Motor neuron (in vitro differentiated cells): ENCODE measurements around the gene DUSP3. TPM values are rescaled to one million over a fixed set of nuclear protein-coding genes. Genes with fewer than 3 reads are reported as not detected.
A peak's percentile ranks its signal among the peaks of the same experiment; 100 is the strongest.

Experiments used
- ATAC-seq, 8 experiments: fragments of 200-7000 bp; cut with Tn5 transposase; replicated peaks in 6 of 8; 2 replicates each; pipeline ENCODE4 v1.8.0; 2021; ENCODE audit warnings: mild to moderate bottlenecking in 8 of 8, moderate library complexity in 8 of 8
- H3K27ac ChIP-seq, 2 donors: fragments of 250-450 bp; sonication (Bioruptor Pico); 2 replicates each; pipeline ENCODE4 v1.9.0; 2021; ENCODE audit warnings: antibody characterized with exemption in 2 of 2, mild to moderate bottlenecking in 2 of 2, moderate library complexity in 1 of 2
- H3K4me1 ChIP-seq, 2 donors: fragments of 250-450 bp; sonication (Bioruptor Pico); replicated peaks in 1 of 2; 2 replicates each; pipeline ENCODE4 v1.6.1; 2021; ENCODE audit warnings: antibody characterized with exemption in 2 of 2, mild to moderate bottlenecking in 2 of 2, moderate library complexity in 1 of 2
- H3K4me3 ChIP-seq, 5 donors: fragments of 250-450 bp; sonication (Bioruptor Pico); 2 replicates each; pipeline ENCODE4 v1.9.0; 2021; ENCODE audit warnings: antibody characterized with exemption in 5 of 5, mild to moderate bottlenecking in 5 of 5, moderate library complexity in 4 of 5
- WGBS, 10 experiments: fragments of 450-650 bp; shearing (Covaris generic); methylation state at CpG; one replicate each; pipeline ENCODE4 v1.0.0; 2022; 5-methylcytosine and 5-hydroxymethylcytosine counted together
- in situ Hi-C, 9 experiments: fragments of 400-800 bp; cut with MboI; loops; one replicate each; pipeline ENCODE4 v1.15.0; 2021; ENCODE audit warnings: low sequenced_read_pairs in 9 of 9, low pct_unique_long_range_greater_than_20kb in 2 of 9; ENCODE audit not compliant: unreplicated experiment in 9 of 9
- total RNA-seq, 8 experiments: library from RNA; unstranded; fragments of 300-600 nt; gene quantifications; 2 replicates each; pipeline versions ENCODE4 v1.2.3 to v1.2.4, GENCODE V29; 2022

The DUSP3 gene
- total RNA-seq, 8 experiments from 2014 or later: 18.6 to 58.2 (median 25.3) TPM

- no peak within 1 kb of the TSS for H3K27ac ChIP-seq
- ATAC-seq: no peak
- 53 to 96% (median 75%) methylated on average over 4 to 11 of the region's 24 CpGs; no CpG with 5 or more reads in 2 of the 10 experiments for WGBS, 10 experiments
- in situ Hi-C loops: loop anchor here in 6 of 9 experiments (10.0 kb wide), 3 partner anchors 54 to 184 kb away; no protein-coding TSS in a partner anchor
- H3K4me1 ChIP-seq: peaks cover 33 to 39% of the 10 kb centered on the region in 2 donors
- no peak within 1 kb of the TSS for H3K4me3 ChIP-seq
Observed at GRCh38 chr17:43758497-43759174, 20.1 kb downstream of the DUSP3 start, which contains the start of gene SOST. SOST (minus strand) TSS chr17:43758791; CDS start chr17:43758741, 50 bp downstream.

GRCh38 chr17:43758086-43758485 is 20.7 kb downstream of the DUSP3 start:
- WGBS, 10 experiments: 87 to 90% methylated on average over 2 to 3 of the region's 6 CpGs; no CpG with 5 or more reads in 8 of the 10 experiments
- H3K4me1 ChIP-seq: peaks cover 33 to 39% of the 10 kb centered on the region in 2 donors
- no peak overlapping the region for H3K27ac ChIP-seq
- H3K4me3 ChIP-seq: no peak overlapping the region
- in situ Hi-C loops: loop anchor here in 6 of 9 experiments (10.0 kb wide), 3 partner anchors 53 to 183 kb away; no protein-coding TSS in a partner anchor
- no peak for ATAC-seq

DNA sequence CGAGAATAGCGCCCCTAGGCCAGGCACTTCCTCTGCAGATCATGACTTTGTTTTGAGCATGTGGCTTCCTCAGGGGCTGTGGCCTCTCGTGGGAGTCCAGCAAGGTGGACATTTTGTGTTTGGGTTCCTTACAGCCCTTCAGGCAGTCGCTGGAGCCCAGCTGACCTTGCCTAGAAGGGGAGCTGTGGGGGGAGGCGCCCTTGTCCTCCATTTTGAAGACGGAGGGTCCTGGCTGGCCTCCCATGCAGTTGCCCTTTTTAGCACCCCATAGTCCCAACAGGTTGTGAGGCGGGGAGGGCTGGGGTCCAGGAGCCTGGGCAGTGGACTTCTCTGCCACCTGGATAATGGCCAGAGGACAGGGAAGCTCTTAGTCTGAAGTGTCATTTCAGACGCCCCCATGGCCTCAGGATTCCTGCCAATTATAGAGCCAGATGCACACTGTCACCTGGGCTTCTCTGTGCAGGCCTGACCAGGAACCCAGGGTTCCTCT is 21.6 kb downstream of the DUSP3 start:
- in situ Hi-C loops: loop anchor here in 6 of 9 experiments (10.0 kb wide), 3 partner anchors 52 to 182 kb away; no protein-coding TSS in a partner anchor
- no peak for ATAC-seq

GRCh38 chr17:43756201-43756600 is 22.6 kb downstream of the DUSP3 start:
- H3K27ac ChIP-seq: no peak overlapping the region
- WGBS, 10 experiments: 8 to 100% (median 45%) methylated on average over 1 to 6 of the region's 6 CpGs; no CpG with 5 or more reads in 4 of the 10 experiments

More for the DNA sequence above, 21.6 kb downstream of the DUSP3 start:
- no peak overlapping the region for H3K4me3 ChIP-seq
- WGBS, 10 experiments: 14 to 100% (median 61%) methylated on average over 1 to 3 of the region's 8 CpGs; no CpG with 5 or more reads in 4 of the 10 experiments
- no peak overlapping the region for H3K27ac ChIP-seq
- peaks cover 33 to 39% of the 10 kb centered on the region in 2 donors for H3K4me1 ChIP-seq

GRCh38 chr17:43755389-43755875 is 23.3 kb downstream of the DUSP3 start:
- Histone ChIP-seq H3K4me1 (peaks cover 33 to 37% of the 10 kb centered on the region in 2 donors), H3K27ac (no peak overlapping the region), H3K4me3 (no peak overlapping the region)
- in situ Hi-C loops: loop anchor here in 6 of 9 experiments (10.0 kb wide), 3 partner anchors 51 to 181 kb away; no protein-coding TSS in a partner anchor
- peak in 5 of 8 experiments; percentile 21 to 81 (median 76) for ATAC-seq
- 6 to 8% methylated on average over 5 to 18 of the region's 60 CpGs; no CpG with 5 or more reads in 8 of the 10 experiments for WGBS, 10 experiments

More at GRCh38 chr17:43756201-43756600, 22.6 kb downstream of the DUSP3 start:
- ATAC-seq: peak in 4 of 8 experiments; percentile 10 to 21 (median 16)
- in situ Hi-C loops: loop anchor here in 6 of 9 experiments (10.0 kb wide), 3 partner anchors 51 to 181 kb away; no protein-coding TSS in a partner anchor
- Histone ChIP-seq H3K4me1 (peaks cover 33 to 39% of the 10 kb centered on the region in 2 donors), H3K4me3 (no peak overlapping the region)

GRCh38 chr17:43754947-43755346 is 23.8 kb downstream of the DUSP3 start:
- peak in 2 of 8 experiments; percentile 14 to 30 for ATAC-seq
- 81 to 93% methylated on average over 3 to 4 of the region's 21 CpGs; no CpG with 5 or more reads in 8 of the 10 experiments for WGBS, 10 experiments
- Histone ChIP-seq H3K4me3 (no peak overlapping the region), H3K27ac (no peak overlapping the region), H3K4me1 (peaks cover 29 to 33% of the 10 kb centered on the region in 2 donors)
- in situ Hi-C loops: loop anchor here in 6 of 9 experiments (10.0 kb wide), 3 partner anchors 50 to 180 kb away; no protein-coding TSS in a partner anchor

DNA sequence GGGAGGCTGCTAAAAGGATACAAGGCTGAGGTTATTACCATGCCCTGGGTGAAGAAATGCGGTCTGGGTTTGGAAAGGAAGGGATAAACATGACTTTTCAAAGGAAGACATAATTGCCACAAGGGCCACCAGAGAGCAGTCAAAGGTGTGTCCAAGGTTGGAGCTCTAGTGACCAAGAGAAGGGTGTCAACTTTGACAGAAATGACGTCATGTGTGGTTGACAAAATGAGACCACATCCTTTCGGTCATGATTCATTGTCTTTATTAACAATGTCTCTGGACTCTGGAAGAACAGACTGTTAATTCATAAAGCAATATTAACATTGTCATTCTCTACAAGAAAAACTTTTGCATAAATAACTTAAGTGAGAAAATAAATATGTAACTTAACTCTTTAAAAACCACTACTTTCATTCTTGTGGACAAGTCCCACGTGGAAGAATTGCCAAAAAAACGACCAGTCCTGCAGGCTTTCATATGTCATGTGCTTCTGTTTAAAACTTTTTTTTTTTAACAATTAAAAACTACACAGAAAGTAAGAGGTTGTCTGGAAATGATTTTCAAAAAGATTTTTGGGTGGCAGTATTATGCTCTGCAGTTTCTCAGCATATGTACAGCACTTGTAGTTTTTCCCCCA is 25.2 kb downstream of the DUSP3 start:
- 10 to 93% (median 77%) methylated on average over 3 to 5 of the region's 5 CpGs; no CpG with 5 or more reads in 2 of the 10 experiments for WGBS, 10 experiments
- in situ Hi-C loops: loop anchor here in 6 of 9 experiments (10.0 kb wide), 3 partner anchors 49 to 179 kb away; no protein-coding TSS in a partner anchor
- no peak overlapping the region for H3K27ac ChIP-seq
- H3K4me3 ChIP-seq: no peak overlapping the region
- peaks cover 25 to 28% of the 10 kb centered on the region in 2 donors for H3K4me1 ChIP-seq
- ATAC-seq: peak in 2 of 8 experiments; percentile 25 to 76

DNA sequence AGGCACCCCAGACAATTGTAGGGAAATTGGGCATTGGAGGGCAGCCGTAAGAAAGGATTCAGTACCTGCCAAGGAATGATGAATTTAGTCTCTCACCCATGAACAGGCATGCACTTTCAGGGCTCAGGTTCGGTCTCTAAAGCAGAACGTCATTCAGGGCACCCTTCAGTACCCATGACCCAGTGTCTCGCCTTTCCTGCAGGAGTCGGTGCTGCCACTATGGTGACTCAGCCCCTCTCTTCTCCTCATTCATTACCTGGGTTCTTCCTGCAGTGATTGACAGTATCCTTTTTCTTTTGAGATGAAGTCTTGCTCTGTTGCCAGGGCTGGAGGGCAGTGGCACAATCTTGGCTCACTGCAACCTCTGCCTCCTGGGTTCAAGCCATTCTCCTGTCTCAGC is 28.6 kb downstream of the DUSP3 start:
- WGBS, 10 experiments: 75 to 100% (median 86%) methylated on average over 1 to 4 of the region's 5 CpGs; no CpG with 5 or more reads in 2 of the 10 experiments
- peaks cover 14 to 15% of the 10 kb centered on the region in 2 donors for H3K4me1 ChIP-seq
- no peak overlapping the region for H3K27ac ChIP-seq
- in situ Hi-C loops: loop anchor here in 6 of 9 experiments (10.0 kb wide), 3 partner anchors 45 to 175 kb away; no protein-coding TSS in a partner anchor
- ATAC-seq: no peak
- no peak overlapping the region for H3K4me3 ChIP-seq

DNA sequence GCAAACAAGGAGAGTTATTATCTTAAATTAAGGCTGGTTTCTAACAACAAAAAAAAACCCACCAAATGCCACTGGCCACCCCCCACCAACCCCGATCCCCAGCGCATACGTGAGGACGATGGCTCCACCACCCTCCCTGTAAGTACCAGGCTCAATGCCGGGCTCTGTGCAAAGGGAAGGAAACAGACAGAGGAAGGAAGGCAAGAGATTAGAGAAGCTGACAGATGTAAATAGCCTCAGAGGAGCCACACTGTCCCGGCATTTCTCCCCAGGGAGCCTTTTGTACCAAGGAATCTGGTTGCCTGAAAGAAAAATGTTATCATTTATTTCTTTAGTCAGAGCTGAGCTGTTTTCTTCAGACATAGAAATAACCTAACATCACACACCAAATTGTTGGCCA is 33.2 kb downstream of the DUSP3 start:
- 0 to 29% (median 3%) methylated on average over 1 to 5 of the region's 6 CpGs; no CpG with 5 or more reads in 3 of the 10 experiments for WGBS, 10 experiments
- in situ Hi-C loops: no loop called here
- Histone ChIP-seq H3K4me3 (no peak overlapping the region), H3K4me1 (peaks cover 15 to 16% of the 10 kb centered on the region in 2 donors), H3K27ac (no peak overlapping the region)
- peak in 5 of 8 experiments; percentile 33 to 83 (median 63) for ATAC-seq

DNA sequence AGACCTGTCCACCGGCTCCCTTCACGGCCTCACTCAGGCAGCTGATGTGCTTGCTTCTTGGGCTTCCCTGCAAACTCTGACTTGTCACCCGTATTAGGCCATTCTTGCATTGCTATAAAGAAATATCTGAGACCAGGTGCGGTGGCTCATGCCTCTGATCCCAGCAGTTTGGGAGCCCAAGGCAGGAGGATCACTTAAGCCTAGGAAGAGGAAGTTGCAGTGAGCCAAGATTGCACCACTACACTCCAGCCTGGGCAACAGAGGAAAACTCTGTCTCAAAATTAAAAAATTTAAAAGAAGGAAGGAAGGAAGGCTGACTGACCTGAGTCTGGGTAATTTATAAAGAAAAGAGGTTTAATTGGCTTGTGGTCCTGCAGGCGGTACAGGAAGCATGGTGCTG is 37.1 kb downstream of the DUSP3 start:
- H3K27ac ChIP-seq: no peak overlapping the region
- no peak overlapping the region for H3K4me3 ChIP-seq
- peaks cover 15 to 16% of the 10 kb centered on the region in 2 donors for H3K4me1 ChIP-seq
- WGBS, 10 experiments: 83 to 100% (median 100%) methylated on average over 1 to 3 of the region's 5 CpGs; no CpG with 5 or more reads in 3 of the 10 experiments
- in situ Hi-C loops: no loop called here
- ATAC-seq: no peak

- 7 to 100% (median 46%) methylated on average over 1 to 4 of the region's 4 CpGs; no CpG with 5 or more reads in 3 of the 10 experiments for WGBS, 10 experiments
- no peak for ATAC-seq
- no peak overlapping the region for H3K4me3 ChIP-seq
- H3K4me1 ChIP-seq: peaks cover 8 to 11% of the 10 kb centered on the region in 2 donors
- H3K27ac ChIP-seq: no peak overlapping the region
- in situ Hi-C loops: no loop called here
Observed at GRCh38 chr17:43740541-43740940, 38.2 kb downstream of the DUSP3 start.

DNA sequence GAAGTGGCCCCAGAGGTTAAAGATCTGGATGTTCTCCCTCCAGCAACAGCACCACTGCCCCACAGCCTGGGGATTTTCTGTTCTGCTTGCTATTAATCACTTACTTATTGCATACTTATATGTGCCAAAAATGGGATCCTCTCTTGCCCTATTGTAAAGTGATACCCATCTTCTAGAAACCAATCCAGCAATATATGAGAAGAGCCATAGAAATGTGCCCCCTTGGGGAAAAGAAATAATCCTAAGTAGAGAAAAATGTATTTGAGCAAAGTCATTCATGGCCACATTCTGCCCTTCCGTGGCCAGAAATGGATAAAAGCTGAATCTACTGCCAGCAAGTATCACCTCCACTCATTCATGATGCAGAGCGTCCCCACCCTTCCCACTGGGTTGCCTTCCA is 41.1 kb downstream of the DUSP3 start:
- H3K27ac ChIP-seq: no peak overlapping the region
- peaks cover 2 to 4% of the 10 kb centered on the region in 2 donors for H3K4me1 ChIP-seq
- H3K4me3 ChIP-seq: no peak overlapping the region
- no peak for ATAC-seq
- in situ Hi-C loops: no loop called here
- WGBS, 10 experiments: 33 to 100% (median 81%) methylated on average over 1 to 2 of the region's 2 CpGs; no CpG with 5 or more reads in 4 of the 10 experiments
